ENCODE measurements around the gene NOS1AP. TPM values are rescaled to one million over a fixed set of nuclear protein-coding genes. Genes with fewer than 3 reads are reported as not detected.

NOS1AP gene
- total RNA-seq, 1 donor from 2014 or later = 4.9 TPM

DNA sequence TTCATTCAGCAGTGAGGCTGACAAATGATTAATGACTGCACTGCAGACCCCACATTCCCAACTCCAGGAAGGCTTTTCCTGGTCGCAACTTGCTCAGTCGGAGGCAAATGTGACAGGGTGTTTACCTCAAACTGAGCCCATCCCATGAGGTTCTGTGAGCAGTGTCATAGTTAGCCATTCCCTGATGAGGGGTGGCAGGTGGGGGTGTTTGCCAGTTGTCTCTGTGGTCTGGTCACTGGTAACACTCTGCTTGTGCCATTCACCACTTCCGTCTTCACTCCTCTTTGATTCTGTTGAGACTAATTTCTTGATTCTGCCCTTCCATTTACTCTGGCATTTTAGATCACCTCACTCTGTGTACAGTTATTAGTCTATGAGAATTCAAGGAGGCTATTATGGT is 73.5 kb downstream of the NOS1AP start:
- Histone ChIP-seq H3K27ac (no peak overlapping the region), H3K27me3 (no peaks in the 10 kb centered on the region), H3K9me3 (no peaks in the 10 kb centered on the region), H3K4me3 (no peak overlapping the region), H3K4me1 (no peaks in the 10 kb centered on the region), H3K36me3 (no peaks in the 10 kb centered on the region)
- ATAC-seq (no peak), DNase-seq (no peak)
- TF ChIP-seq, protein P1, sequence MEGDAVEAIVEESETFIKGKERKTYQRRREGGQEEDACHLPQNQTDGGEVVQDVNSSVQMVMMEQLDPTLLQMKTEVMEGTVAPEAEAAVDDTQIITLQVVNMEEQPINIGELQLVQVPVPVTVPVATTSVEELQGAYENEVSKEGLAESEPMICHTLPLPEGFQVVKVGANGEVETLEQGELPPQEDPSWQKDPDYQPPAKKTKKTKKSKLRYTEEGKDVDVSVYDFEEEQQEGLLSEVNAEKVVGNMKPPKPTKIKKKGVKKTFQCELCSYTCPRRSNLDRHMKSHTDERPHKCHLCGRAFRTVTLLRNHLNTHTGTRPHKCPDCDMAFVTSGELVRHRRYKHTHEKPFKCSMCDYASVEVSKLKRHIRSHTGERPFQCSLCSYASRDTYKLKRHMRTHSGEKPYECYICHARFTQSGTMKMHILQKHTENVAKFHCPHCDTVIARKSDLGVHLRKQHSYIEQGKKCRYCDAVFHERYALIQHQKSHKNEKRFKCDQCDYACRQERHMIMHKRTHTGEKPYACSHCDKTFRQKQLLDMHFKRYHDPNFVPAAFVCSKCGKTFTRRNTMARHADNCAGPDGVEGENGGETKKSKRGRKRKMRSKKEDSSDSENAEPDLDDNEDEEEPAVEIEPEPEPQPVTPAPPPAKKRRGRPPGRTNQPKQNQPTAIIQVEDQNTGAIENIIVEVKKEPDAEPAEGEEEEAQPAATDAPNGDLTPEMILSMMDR (IDR thresholded peaks at IDR 0.05) = no peak
- intact Hi-C loops (cut with DNase I) = no loop called here

DNA sequence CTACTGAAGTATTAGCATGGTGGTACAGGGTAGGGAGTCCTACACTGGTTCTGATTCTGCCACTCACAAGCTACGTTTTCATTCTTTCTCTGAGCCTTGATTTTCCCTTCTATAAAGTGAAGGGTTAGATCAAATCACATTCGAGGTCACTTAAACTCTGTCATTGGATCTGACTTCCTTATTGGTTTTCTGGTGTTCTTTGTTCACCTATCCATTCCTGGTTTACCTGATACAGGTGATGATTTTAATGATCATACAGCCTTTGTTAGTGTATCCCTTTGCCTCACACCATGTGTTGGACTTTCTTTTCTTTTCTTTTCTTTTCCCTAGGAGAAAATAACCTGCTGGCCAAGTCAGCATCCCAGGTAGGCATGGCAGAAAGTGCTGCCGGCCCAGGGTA is 74.8 kb downstream of the NOS1AP start:
- ATAC-seq (no peak), DNase-seq (no peak)
- no peaks in the 10 kb centered on the region for H3K27me3 ChIP-seq
- intact Hi-C loops (cut with DNase I) = no loop called here
- H3K36me3 ChIP-seq = no peaks in the 10 kb centered on the region
- H3K4me1 ChIP-seq = no peaks in the 10 kb centered on the region
- no peaks in the 10 kb centered on the region for H3K9me3 ChIP-seq
- no peak overlapping the region for H3K4me3 ChIP-seq
- TF ChIP-seq, protein P1 (IDR thresholded peaks at IDR 0.05) = no peak
- H3K27ac ChIP-seq = no peak overlapping the region

DNA sequence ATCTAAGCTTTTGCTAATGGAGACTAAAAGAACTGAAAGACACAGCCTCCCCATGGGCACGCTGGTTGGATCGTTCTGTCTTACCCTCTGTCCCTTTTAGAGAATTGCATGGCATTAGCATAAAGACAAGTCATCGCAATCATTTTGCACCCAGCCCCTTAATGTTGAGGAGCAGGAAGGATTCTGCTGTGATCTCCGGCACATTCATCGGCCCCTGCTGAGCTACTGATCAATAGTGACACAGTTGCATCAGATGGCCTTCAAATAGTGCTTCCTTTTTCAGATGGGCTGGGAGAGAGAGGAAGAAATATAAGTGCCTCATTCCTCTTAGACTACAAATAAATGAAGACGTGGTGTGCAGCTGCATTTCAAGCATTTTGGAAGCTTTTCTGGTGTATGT is 75.4 kb downstream of the NOS1AP start:
- intact Hi-C loops (cut with DNase I) = no loop called here
- Histone ChIP-seq H3K36me3 (no peaks in the 10 kb centered on the region), H3K9me3 (no peaks in the 10 kb centered on the region), H3K27me3 (no peaks in the 10 kb centered on the region), H3K27ac (no peak overlapping the region), H3K4me3 (no peak overlapping the region), H3K4me1 (no peaks in the 10 kb centered on the region)
- DNase-seq (no peak), ATAC-seq (no peak)
- TF ChIP-seq, protein P1 (IDR thresholded peaks at IDR 0.05) = no peak

DNA sequence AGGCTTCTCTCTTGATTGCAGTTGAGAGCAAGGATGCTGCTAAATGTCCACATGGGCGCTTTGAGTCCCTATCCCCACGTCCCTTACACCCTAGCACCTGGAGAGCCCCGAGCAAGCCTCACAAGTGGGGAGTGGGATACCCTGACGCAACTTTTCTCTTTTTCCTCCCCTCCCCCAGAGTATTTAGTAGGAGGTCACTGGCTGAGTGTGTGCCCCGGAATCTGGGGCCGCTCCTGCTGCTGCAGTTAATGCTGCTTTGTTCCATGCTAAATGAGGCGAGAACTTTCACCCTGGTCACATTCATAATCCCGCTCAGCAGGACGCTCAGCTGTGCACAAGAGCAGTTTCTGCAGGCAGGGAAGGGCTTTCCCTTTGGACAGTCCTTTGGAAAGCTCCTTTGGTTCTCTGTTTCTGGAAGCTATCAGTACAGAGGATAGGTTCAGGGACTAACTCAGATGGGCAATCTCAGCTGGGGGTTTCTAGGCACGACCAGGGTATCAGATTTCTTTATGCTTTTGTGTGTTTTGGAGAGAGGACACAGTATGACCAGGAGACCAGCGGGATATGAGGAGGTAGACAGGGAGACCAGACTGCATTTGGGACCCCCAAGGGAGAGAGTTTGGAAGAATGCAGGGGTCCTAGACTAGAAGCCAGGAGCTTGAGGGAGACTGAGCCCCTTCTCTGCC is 75.9 kb downstream of the NOS1AP start:
- TF ChIP-seq, protein P1 (IDR thresholded peaks at IDR 0.05) = no peak
- Histone ChIP-seq H3K27me3 (no peaks in the 10 kb centered on the region), H3K9me3 (no peaks in the 10 kb centered on the region), H3K4me3 (no peak overlapping the region), H3K4me1 (no peaks in the 10 kb centered on the region), H3K36me3 (no peaks in the 10 kb centered on the region), H3K27ac (no peak overlapping the region)
- DNase-seq (no peak), ATAC-seq (no peak)
- intact Hi-C loops (cut with DNase I) = no loop called here

DNA sequence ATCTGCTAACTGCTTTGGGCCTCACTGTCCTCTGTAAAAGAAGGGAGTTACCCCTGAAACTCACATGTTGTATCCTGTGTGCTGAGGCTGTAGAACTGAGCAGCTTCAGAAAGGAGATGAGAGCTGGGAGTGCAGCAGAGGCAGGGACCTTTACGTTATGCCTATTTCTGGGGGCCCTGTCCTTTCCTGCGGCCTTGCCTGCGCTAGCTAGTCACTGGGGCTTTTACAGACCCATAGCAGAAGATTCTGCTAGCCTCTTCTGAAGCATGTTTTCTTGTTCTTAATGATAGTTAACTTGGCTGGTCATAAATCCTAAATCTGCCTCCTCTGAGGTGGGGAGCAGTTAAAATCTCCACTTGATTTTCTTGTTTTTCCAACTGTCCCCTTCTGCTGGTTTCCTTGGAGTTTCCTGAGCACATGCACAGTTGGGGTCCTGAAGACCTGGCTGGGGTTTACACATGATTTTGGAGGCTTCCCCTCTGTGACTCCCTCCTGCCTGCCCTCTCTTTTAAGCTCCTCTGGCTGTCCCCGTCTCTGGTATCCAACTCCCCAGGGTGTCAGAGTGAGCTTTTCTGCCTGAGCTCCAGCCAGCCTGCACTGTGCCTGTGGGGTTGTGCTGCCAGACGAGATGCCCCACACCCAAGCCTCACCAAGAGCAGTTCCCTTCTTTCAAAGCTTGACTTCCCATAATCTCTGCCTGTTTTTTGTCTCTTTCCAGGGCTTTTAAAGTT is 76.6 kb downstream of the NOS1AP start:
- H3K4me1 ChIP-seq = no peaks in the 10 kb centered on the region
- TF ChIP-seq, protein P1 (IDR thresholded peaks at IDR 0.05) = no peak
- intact Hi-C loops (cut with DNase I) = no loop called here
- no peak overlapping the region for H3K27ac ChIP-seq
- ATAC-seq (no peak), DNase-seq (no peak)
- no peaks in the 10 kb centered on the region for H3K27me3 ChIP-seq
- H3K4me3 ChIP-seq = no peak overlapping the region
- no peaks in the 10 kb centered on the region for H3K36me3 ChIP-seq
- no peaks in the 10 kb centered on the region for H3K9me3 ChIP-seq

All from upper lobe of right lung (tissue), 1 donor.